Transverse colon (tissue), 4 donors: ENCODE data around the gene DMRTA2.

Experiments
- CTCF ChIP-seq, 5 experiments: fragments of 200-600 bp in 3 of 5; fragments of 450-650 bp in 2 of 5; sonication (generic) in 3 of 5; IDR thresholded peaks; 1 replicate in 2 of 5; 2 replicates in 3 of 5; pipeline ENCODE4 v1.5.1; 2016 to 2017; ENCODE audit warnings: antibody characterized with exemption in 5 of 5, inconsistent platforms in 3 of 5, mild to moderate bottlenecking in 2 of 5, moderate library complexity in 1 of 5
- EP300 ChIP-seq: sonication (generic); formaldehyde crosslinking; IDR thresholded peaks from one replicate; pipeline ENCODE4 v1.6.1; 2017; ENCODE audit warnings: antibody characterized with exemption, low read depth
- POLR2A ChIP-seq: fragments of 450-650 bp; IDR thresholded peaks from one replicate; pipeline ENCODE4 v1.6.1; 2016; ENCODE audit warnings: antibody characterized with exemption, mild to moderate bottlenecking, moderate library complexity
- POLR2AphosphoS5 ChIP-seq, 3 donors: sonication (generic); formaldehyde crosslinking; IDR thresholded peaks; one replicate each; pipeline ENCODE4 v1.6.1; 2016; ENCODE audit warnings: antibody characterized with exemption in 3 of 3

DNA sequence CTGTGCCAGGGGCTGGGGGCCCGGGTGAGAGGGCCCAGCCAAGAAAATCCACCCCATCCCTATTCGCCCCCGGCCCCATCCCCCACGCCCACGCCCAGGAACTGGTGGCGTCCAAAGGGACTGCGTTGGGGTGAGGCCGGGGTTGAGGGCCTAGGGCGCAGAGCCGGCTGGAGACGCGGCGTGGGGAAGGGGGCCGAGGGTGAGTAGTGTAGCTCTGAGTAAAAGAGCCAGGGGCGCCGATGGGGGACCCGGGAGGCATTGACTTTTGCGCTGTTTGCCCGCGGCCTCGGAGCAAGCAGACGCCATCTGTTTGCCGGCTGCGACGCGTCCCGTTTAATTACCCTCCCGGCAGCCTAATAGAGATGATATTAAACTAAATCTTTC lies 3.5 kb upstream of the DMRTA2 start:
- no peak for TF ChIP-seq CTCF (IDR thresholded peaks at IDR 0.05)
- no peak for TF ChIP-seq EP300
- TF ChIP-seq POLR2AphosphoS5 (IDR thresholded peaks at IDR 0.05): no peak
- TF ChIP-seq POLR2A: no peak
